SU-DHL-6 (cell line): ENCODE results near the gene DICER1.

Experiments used
- CTCF ChIP-seq: fragments of 200-600 bp; sonication (generic); IDR thresholded peaks from one replicate; pipeline ENCODE4 v1.5.1; 2017; ENCODE audit warnings: antibody characterized with exemption, mild to moderate bottlenecking, low read length, moderate library complexity; ENCODE audit not compliant: insufficient read depth, poor library complexity, severe bottlenecking
- EZH2phosphoT487 ChIP-seq: fragments of 200-600 bp; sonication (generic), shearing (Covaris generic); conservative IDR thresholded peaks from 2 replicates; pipeline ENCODE4 v1.6.1; 2018; ENCODE audit warnings: mild to moderate bottlenecking, antibody characterized with exemption, low read length, moderate library complexity, mixed read lengths

GRCh38 chr14:95111507-95112164 lies 45.7 kb downstream of the DICER1 start:
- TF ChIP-seq CTCF (no peak), EZH2phosphoT487 (no peak)
